OCI-LY1 (cell line): ENCODE data around the gene OTULINL.

Experiments used
- CTCF ChIP-seq: fragments of 200-600 bp; sonication (generic), shearing (Covaris generic); IDR thresholded peaks from 2 replicates; pipeline ENCODE4 v1.5.1; 2017; ENCODE audit warnings: mild to moderate bottlenecking, antibody characterized with exemption, low read length, moderate library complexity, mixed read lengths
- EZH2 ChIP-seq: fragments of 200-600 bp; sonication (generic), shearing (Covaris generic); IDR thresholded peaks from 2 replicates; pipeline ENCODE4 v1.8.0; 2017; ENCODE audit warnings: borderline replicate concordance, mixed run types, mild to moderate bottlenecking, antibody characterized with exemption, low read length, moderate library complexity, mixed read lengths

GRCh38 chr5:14598225-14598624 lies 16.6 kb downstream of the OTULINL start:
- TF ChIP-seq CTCF (no peak), EZH2 (no peak)
